Cardiac fibroblast (primary cell): Measurements from ENCODE around the gene DIRAS3.
A peak's percentile ranks its signal among the peaks of the same experiment; 100 is the strongest.

ENCODE experiments used
- DNase-seq, 2 donors: peaks; one replicate each; pipeline versions ENCODE4 v3.0.0 to v3.0.0-alpha.2; 2010; ENCODE audit warnings: low read depth in 2 of 2
- H3K4me3 ChIP-seq, 2 donors: replicated peaks in 1 of 2; 1 replicate in 1 of 2; 2 replicates in 1 of 2; pipeline ENCODE4 v1.5.1; 2011; ENCODE audit warnings: low read depth in 2 of 2, low read length in 2 of 2, mild to moderate bottlenecking in 2 of 2, moderate library complexity in 1 of 2
- TF ChIP-seq, protein P1 (sequence below): IDR thresholded peaks from one replicate; pipeline ENCODE4 v1.5.1; 2011; ENCODE audit warnings: low read depth, mild to moderate bottlenecking, low read length, inconsistent platforms

Gene DIRAS3

DNA sequence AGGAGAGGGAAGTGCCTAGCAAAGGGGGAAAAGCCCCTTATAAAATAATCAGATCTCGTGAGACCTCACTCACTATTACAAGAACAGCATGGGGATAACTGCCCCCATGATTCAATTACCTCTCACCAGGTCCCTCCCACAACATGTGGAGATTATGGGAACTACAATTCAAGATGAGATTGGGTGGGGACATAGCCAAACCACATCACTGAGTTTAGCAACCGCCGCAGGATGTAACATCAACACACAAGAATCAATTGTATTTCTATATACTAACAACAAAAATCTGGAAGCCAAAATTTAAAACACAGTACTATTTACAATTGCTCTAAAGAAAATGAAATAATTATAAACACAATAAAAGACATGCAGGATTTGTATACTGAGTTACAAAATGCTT is 21.9 kb downstream of the DIRAS3 start:
- no peak overlapping the region for H3K4me3 ChIP-seq
- DNase-seq: no peak
- TF ChIP-seq, protein P1, sequence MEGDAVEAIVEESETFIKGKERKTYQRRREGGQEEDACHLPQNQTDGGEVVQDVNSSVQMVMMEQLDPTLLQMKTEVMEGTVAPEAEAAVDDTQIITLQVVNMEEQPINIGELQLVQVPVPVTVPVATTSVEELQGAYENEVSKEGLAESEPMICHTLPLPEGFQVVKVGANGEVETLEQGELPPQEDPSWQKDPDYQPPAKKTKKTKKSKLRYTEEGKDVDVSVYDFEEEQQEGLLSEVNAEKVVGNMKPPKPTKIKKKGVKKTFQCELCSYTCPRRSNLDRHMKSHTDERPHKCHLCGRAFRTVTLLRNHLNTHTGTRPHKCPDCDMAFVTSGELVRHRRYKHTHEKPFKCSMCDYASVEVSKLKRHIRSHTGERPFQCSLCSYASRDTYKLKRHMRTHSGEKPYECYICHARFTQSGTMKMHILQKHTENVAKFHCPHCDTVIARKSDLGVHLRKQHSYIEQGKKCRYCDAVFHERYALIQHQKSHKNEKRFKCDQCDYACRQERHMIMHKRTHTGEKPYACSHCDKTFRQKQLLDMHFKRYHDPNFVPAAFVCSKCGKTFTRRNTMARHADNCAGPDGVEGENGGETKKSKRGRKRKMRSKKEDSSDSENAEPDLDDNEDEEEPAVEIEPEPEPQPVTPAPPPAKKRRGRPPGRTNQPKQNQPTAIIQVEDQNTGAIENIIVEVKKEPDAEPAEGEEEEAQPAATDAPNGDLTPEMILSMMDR: no peak

DNA sequence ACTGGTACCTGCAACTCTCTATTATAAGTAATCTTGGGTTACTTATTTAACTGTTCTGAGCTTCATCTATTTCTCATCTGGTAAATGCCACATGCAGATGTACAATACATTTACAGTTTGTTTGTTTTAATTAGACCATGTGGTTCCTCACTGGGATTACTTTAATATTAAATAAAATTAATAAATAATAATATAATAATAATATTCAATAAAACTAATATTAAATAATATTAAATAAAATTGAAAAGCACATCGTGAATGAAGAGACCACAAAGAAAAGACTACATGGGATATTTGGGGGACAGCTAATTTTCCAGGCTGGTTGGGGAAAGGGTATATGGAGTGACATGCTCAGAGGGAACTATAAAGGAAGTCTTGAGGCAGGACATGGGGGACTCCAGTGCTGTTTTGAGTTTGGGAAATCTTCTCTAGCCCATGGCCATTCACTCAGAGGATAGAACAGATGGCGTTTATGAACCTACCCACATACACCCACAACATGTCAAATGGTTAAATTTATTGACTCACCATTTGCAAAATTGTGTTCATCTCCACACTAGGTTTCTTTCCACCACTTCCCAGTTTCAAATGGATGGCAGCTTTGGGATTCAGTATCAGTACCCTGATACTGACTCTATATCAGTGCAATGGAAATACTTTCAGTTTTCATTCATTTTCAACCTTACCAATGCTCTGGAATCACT is 25.6 kb downstream of the DIRAS3 start:
- DNase-seq: no peak

DNA sequence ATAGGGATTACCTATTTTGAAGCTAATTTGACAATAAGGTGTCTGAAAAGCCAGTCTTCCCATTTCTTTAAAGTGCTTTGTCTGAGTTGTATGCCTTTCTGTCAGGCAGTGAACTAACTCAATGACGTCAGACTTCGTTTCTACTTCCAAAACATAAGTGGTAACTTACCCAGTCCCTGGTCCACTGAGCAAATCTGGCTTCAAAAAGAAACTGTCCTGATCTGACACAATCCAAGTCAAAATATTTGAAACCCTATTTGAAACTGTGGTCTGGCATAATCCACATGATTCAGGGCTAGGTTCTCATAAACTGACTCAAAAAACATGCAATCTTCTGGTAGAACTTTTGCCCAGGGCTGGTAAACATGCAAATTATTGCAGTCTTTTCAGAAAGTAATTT is 34.0 kb downstream of the DIRAS3 start:
- H3K4me3 ChIP-seq: no peak overlapping the region
- peak; percentile 3 to 20 for DNase-seq
- TF ChIP-seq, protein P1: no peak

More for the DNA sequence above, 25.6 kb downstream of the DIRAS3 start:
- TF ChIP-seq, protein P1: no peak
- no peak overlapping the region for H3K4me3 ChIP-seq

DNA sequence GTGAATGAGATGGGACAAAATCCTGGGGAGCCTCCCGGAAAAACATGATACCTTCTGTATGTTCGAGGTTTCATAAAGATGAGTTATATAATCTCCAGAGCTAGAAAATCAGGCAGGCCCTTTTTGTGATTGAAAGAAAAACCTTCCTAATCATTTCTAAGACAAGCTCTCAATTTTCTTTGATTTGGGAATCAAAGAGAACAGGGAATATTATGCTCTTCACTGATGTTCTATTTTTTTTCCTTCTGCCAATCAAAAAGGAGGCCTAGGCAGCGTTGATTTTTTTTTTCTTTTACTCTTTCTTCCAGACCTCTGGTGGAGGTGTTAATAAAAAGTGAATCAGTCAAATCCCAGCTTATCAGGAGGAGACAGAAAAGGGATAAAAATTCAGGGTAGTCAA is 34.5 kb downstream of the DIRAS3 start:
- DNase-seq: no peak
- H3K4me3 ChIP-seq: no peak overlapping the region
- TF ChIP-seq, protein P1: no peak

DNA sequence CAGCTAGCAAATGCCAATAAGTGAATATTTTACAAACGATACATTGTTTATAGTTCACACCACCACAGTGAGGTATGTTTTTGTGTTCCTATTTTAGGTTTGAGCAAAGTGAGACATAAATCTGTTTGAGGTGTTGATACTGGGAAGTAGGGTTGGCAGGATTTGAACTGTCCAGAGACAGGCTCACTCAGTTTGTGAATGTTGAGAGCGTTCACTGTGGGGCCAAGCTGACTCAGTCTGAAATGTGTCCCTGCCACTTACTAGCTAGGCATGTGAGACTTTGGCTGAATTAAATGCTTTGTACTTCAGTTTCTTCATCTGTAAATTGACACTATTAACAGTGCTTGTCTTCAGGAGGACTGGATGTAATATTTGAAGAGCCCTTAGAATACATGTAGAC is 35.1 kb downstream of the DIRAS3 start:
- DNase-seq: no peak
- TF ChIP-seq, protein P1: no peak
- no peak overlapping the region for H3K4me3 ChIP-seq

DNA sequence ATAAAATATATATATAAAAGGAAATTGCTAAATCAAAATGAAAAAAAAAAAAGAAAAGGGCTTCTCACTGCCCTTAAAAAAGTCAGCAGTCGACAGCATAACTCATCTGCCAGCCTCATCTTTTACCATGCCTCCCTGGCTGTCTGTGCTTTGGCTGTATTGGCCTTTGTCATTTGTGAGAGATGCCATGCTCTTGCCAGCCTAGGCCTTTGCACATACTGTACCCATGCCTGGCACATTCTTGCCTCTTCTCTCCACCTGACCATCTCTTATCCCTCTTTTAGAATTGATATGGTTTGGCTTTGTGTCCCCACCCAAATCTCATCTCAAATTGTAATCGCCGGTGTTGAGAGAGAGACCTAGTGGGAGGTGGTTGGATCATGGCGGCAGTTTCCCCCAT is 37.1 kb downstream of the DIRAS3 start:
- H3K4me3 ChIP-seq: no peak overlapping the region
- no peak for DNase-seq
- TF ChIP-seq, protein P1: no peak
